Esophagus (tissue), 2 donors: ENCODE results near the gene GPX5. TPM values are rescaled to one million over a fixed set of nuclear protein-coding genes. Genes with fewer than 3 reads are reported as not detected.

Experiments
- H3K27ac ChIP-seq, 2 donors: one replicate each; pipeline ENCODE4 v1.5.1; 2013; ENCODE audit warnings: low read depth in 2 of 2, mild to moderate bottlenecking in 2 of 2, inconsistent platforms in 1 of 2, low read length in 1 of 2, moderate library complexity in 1 of 2
- H3K27me3 ChIP-seq, 2 donors: one replicate each; pipeline ENCODE4 v1.6.1; 2013; ENCODE audit warnings: low read length in 2 of 2, control low read depth in 1 of 2, mild to moderate bottlenecking in 1 of 2; ENCODE audit not compliant: insufficient read depth in 2 of 2, control insufficient read depth in 1 of 2
- H3K36me3 ChIP-seq, 2 donors: one replicate each; pipeline ENCODE4 v1.6.1; 2013; ENCODE audit warnings: low read length in 1 of 2; ENCODE audit not compliant: control insufficient read depth in 2 of 2, insufficient read depth in 2 of 2
- H3K4me1 ChIP-seq, 2 donors: one replicate each; pipeline ENCODE4 v1.6.1; 2013; ENCODE audit warnings: low read length in 1 of 2; ENCODE audit not compliant: control insufficient read depth in 2 of 2, insufficient read depth in 2 of 2
- H3K4me3 ChIP-seq, 2 donors: one replicate each; pipeline ENCODE4 v1.5.1; 2013; ENCODE audit warnings: low read length in 2 of 2, mild to moderate bottlenecking in 2 of 2, low read depth in 1 of 2, moderate library complexity in 1 of 2
- H3K9me3 ChIP-seq, 2 donors: one replicate each; pipeline ENCODE4 v1.6.1; 2013; ENCODE audit warnings: mild to moderate bottlenecking in 2 of 2, low read depth in 1 of 2, low read length in 1 of 2, moderate library complexity in 1 of 2; ENCODE audit not compliant: control insufficient read depth in 2 of 2, insufficient read depth in 1 of 2
- WGBS, 2 donors: extraction: QIAGEN DNeasy Blood & Tissue Kit; methylation state at CpG; one replicate each; pipeline ENCODE4 v1.1.7; 2013; 5-methylcytosine and 5-hydroxymethylcytosine counted together
- polyA plus RNA-seq, 2 donors: library from polyadenylated mRNA; stranded (reverse); fragments of 200-250 nt; gene quantifications; one replicate each; pipeline ENCODE4 v1.2.3, GENCODE V29; 2013
- donor health status: healthy with polysubstance abuse.
- donor health status: Bipolar disorder and iron deficiency.

Gene GPX5
- polyA plus RNA-seq, 2 donors: not detected

DNA sequence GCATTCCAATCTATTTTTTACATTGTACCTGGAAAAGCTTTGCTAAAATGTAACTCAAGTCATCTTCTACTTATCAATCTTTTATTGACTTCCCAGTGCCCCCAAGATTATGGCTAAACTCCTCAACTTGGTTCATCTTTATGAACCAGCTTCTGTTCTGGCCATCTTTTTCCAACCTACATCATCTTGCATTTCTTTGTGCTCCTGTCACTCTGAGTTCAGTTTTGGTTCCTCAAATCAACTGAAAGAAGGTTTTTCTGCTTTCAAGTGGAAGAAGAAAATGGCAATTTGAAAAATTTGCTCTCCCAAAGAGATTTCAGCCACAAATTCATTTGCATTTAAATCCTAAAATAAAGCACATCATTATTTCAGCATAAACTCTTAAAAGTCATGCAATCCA, 41.8 kb downstream of the GPX5 start:
- no peak overlapping the region for H3K4me3 ChIP-seq
- H3K4me1 ChIP-seq: no peaks in the 10 kb centered on the region
- no peaks in the 10 kb centered on the region for H3K36me3 ChIP-seq
- H3K27me3 ChIP-seq: no peaks in the 10 kb centered on the region
- H3K27ac ChIP-seq: no peak overlapping the region
- H3K9me3 ChIP-seq: no peaks in the 10 kb centered on the region

GRCh38 chr6:28568515-28569108, 42.9 kb downstream of the GPX5 start:
- Histone ChIP-seq H3K4me3 (no peak overlapping the region), H3K36me3 (no peaks in the 10 kb centered on the region), H3K27ac (no peak overlapping the region), H3K27me3 (no peaks in the 10 kb centered on the region), H3K4me1 (no peaks in the 10 kb centered on the region), H3K9me3 (no peaks in the 10 kb centered on the region)
- 97% methylated on average over 4 of the region's 4 CpGs for WGBS, 2 donors

- H3K27me3 ChIP-seq: no peaks in the 10 kb centered on the region
- WGBS, 2 donors: 45 to 59% methylated on average over 2 of the region's 2 CpGs
- no peaks in the 10 kb centered on the region for H3K4me1 ChIP-seq
- no peaks in the 10 kb centered on the region for H3K9me3 ChIP-seq
- H3K36me3 ChIP-seq: no peaks in the 10 kb centered on the region
- H3K27ac ChIP-seq: no peak overlapping the region
- no peak overlapping the region for H3K4me3 ChIP-seq
Measured at GRCh38 chr6:28569748-28570147, 44.1 kb downstream of the GPX5 start.

GRCh38 chr6:28580475-28580874, 54.8 kb downstream of the GPX5 start:
- H3K27ac ChIP-seq: no peak overlapping the region
- no peaks in the 10 kb centered on the region for H3K36me3 ChIP-seq
- H3K27me3 ChIP-seq: no peaks in the 10 kb centered on the region
- H3K9me3 ChIP-seq: no peaks in the 10 kb centered on the region
- no peaks in the 10 kb centered on the region for H3K4me1 ChIP-seq
- H3K4me3 ChIP-seq: no peak overlapping the region

- no peak overlapping the region for H3K27ac ChIP-seq
- no peak overlapping the region for H3K4me3 ChIP-seq
- no peaks in the 10 kb centered on the region for H3K9me3 ChIP-seq
- peaks cover 0 to 2% of the 10 kb centered on the region in 2 donors for H3K27me3 ChIP-seq
- peaks cover 0 to 3% of the 10 kb centered on the region in 2 donors for H3K4me1 ChIP-seq
- 81 to 87% methylated on average over 2 of the region's 2 CpGs for WGBS, 2 donors
- H3K36me3 ChIP-seq: no peaks in the 10 kb centered on the region
Measured at GRCh38 chr6:28583463-28583862, 57.8 kb downstream of the GPX5 start.

Other genes with a start within 250 kb of the GPX5 start
- 1 to 10 TPM; 1.3 to 1.7 TPM for gene PGBD1, start 244.3 kb upstream of the GPX5 start, polyA plus RNA-seq
- gene ZSCAN31, start 189.7 kb upstream of the GPX5 start, polyA plus RNA-seq: 1 to 10 TPM; 5.5 to 9.2 TPM
- 1 to 10 TPM in 1 of 2 donors, under 1 TPM in 1; 0.84 to 1.3 TPM for gene ZKSCAN3, start 175.9 kb upstream of the GPX5 start, polyA plus RNA-seq
- under 1 TPM; 0.79 to 0.99 TPM for gene ZSCAN12, start 126.1 kb upstream of the GPX5 start, polyA plus RNA-seq
- under 1 TPM; 0.14 to 0.28 TPM for gene ZSCAN23, start 82.4 kb upstream of the GPX5 start, polyA plus RNA-seq
- gene GPX6, start 10.1 kb upstream of the GPX5 start, polyA plus RNA-seq: not detected